Measurements from ENCODE around the gene OTUD5.
"Not testable (repeated sequence)": the region's sequence is repeated elsewhere in the genome, so short reads cannot be mapped to it uniquely, and the experiment has no call there.

OTUD5 gene

DNA sequence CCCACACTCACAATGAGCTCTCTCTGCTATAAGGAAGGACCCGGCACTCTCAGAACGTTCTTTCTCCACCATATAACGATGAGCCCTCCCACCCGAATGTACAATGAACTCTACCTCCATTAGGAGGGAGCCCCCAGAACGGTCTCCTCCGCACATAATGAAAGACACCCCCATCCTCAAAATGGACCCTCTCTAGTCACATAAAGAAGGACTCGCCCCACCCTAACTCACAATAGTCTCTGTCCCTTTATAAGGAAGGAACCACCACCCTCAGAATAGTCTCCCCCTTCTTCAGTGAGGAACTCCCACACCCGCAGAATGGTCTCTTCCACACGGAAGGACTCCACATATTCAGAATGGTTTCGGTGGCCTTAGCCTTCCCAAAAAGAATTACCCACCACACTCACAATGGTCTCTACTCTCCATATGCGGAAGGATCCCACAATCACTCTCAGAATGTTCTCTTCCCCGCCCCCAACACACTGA is 46.4 kb downstream of the OTUD5 start:
- DNase-seq: peak; percentile 9

- DNase-seq: no peak
Observed at GRCh38 chrX:48909703-48910294, 47.6 kb downstream of the OTUD5 start.

GRCh38 chrX:48908600-48908999 is 48.8 kb downstream of the OTUD5 start:
- DNase-seq: no peak

DNA sequence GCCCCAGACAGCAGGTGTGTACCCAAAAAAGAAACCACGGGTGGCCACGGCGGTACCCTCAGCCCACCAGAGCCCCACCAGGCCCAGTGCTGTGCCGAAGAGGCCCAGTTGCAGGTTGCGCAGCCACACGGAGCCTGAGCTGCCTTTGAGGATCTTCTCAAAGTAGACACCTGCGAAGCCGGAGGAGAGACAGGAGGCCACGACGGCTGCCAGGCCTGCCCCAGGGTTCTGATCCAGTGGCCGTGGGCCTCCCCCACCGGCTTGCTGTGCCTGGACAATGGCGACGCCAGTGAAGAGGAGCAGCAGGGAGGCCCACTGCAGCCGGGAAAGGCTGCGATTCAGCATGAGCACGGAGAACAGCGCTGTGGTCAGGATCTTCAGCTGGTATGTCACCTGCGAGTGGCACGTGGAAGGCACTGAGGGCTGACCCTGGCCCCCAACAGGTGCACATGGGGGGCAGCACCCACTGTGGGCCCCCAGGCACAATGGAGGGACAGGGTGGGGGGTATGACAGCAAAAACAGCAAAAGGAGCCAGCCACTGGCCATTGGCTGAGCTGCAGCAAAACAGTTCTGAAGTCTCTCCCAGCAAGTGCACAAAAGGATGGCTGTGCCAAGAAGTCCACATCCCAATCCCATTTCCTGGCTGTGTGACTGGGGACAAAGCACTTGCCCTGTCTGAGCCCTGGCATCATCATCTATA is 52.2 kb downstream of the OTUD5 start:
- no peak for DNase-seq

DNA sequence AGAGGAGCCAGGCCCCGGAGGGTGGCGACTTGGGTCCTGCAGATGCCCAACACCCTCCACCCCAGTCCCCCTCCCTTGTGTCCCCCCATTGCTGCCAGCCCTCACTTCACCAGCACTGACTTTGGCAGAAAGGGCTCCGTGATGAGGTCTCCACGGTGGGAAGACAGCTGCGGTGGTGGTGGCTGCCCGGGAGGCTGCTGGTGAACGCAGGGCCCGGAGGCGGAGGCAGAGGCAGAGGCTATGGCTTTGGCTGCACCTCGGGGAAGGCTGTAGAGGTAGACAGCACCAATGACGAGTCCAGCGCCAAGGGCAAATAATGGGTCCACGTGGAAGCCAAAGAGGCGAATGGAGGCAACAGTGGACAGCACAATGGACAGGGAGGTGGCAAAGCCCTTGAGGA is 52.8 kb downstream of the OTUD5 start:
- no peak for DNase-seq

- no peak for DNase-seq
Observed at GRCh38 chrX:48904180-48904579, 53.2 kb downstream of the OTUD5 start.

- DNase-seq: no peak
Observed at GRCh38 chrX:48903290-48903689, 54.1 kb downstream of the OTUD5 start.

- no peak for DNase-seq
Observed at GRCh38 chrX:48902776-48903175, 54.6 kb downstream of the OTUD5 start.

- no peak for DNase-seq
Observed at GRCh38 chrX:48902135-48902534, 55.3 kb downstream of the OTUD5 start.

DNA sequence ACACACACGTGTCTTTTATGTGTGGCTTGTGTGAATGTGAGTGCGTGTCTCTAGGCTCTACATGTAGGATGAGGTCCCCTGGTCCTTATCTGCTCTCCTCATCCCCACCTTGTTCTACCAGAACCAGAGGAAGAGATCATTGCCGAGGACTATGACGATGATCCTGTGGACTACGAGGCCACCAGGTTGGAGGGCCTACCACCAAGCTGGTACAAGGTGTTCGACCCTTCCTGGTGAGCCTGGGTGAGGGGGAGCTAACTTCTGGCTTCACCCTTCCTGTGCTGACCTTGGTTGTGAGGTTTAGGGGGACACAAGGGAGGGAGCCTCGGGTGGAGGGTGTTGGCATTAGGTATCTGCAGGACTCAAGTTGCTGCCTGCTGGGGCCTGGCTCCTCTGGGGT is 56.3 kb downstream of the OTUD5 start:
- DNase-seq: no peak

- DNase-seq: no peak
Observed at GRCh38 chrX:48899078-48899410, 58.4 kb downstream of the OTUD5 start.

- peak; percentile 79 for DNase-seq
Observed at GRCh38 chrX:48897625-48898306, 59.6 kb downstream of the OTUD5 start, which contains the start of the genes PQBP1 and TIMM17B. Gene PQBP1, plus strand, starts transcription at chrX:48897930. Its CDS starts 580 bp downstream, at chrX:48898510. Gene TIMM17B, minus strand, starts transcription at chrX:48897768. Its CDS starts 19 bp downstream, at chrX:48897749.

DNA sequence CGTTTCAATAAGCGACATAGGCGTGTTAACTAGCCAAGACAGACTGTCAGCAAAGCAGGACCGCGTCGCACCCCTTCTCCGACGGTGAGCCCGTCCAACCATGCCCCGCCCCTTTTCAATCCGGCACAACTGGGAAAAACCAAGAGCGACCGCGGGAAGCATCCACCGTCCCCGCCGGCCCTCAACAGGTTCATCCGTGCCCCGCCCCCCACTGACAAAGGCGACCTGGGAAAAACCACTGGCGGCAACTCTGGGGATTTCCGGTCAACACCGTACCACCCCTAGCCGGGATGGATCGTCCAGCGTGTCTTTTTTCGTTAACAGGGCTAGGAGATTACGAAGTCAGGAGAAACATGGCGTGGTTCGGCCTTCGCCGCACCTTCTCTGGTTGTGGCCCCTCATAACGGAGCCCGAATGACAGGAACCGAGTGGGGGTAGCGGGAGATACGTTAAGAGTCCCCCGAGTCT is 60.2 kb downstream of the OTUD5 start:
- peak; percentile 1 for DNase-seq

GRCh38 chrX:48896611-48897011 is 60.8 kb downstream of the OTUD5 start:
- no peak for DNase-seq

- no peak for DNase-seq
Observed at GRCh38 chrX:48894891-48895290, 62.5 kb downstream of the OTUD5 start.

DNA sequence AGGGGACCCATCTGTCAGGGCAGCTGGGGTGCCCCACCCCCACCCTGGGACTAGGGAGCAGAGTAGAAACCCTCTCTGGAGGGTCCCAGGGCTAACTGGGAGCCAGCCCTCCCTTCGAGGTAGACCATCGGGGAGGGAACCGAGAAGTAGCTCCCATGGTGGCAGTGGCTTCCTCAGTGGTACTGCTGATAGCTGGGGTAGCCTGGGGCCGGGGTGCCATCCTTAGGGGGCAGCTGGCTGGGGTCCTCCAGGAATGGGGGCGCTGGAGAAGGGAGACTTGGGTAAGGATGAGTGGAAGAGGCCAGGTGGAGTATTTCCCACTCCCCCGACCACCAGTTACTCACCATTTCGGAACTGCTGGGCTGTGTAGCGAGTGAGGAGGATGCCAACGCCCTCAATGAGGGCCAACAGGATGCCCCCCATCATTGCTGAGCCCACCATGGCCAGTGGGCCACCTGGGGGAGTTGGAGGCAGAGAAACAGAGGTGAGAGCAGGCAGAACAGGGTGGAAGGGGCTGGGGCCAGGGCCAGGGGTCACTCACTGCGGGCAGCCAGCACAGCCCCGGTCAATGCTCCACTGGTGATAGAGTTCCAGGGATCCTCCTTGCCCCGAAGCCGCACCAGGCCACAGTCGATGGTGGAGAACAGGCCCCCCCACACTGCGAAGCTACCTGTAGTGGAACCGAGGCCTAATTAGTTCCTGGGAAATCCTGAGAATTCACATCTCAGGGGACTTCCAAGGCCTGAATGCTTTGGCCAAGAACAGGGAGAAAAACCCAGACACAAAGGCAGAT is 63.7 kb downstream of the OTUD5 start:
- DNase-seq: no peak

DNA sequence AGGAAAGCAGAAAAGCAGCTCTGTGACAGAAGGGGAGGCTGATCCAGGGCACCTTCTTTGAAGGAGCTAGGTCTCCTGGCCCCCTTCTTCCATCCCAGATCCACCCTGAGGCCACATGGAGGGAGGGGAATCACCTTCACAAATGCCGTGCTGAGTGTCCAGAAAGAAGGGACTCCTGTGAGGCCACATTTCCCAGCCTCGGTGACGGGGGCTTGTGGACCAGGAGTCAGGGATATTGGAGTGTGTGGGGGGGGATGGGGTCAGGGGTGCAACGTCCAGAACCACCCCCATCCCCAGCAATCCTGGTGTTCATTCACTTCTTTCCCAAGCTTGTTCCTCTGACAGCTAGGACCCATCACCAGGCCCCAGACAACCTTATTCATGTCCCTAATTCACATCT is 64.5 kb downstream of the OTUD5 start:
- no peak for DNase-seq

DNA sequence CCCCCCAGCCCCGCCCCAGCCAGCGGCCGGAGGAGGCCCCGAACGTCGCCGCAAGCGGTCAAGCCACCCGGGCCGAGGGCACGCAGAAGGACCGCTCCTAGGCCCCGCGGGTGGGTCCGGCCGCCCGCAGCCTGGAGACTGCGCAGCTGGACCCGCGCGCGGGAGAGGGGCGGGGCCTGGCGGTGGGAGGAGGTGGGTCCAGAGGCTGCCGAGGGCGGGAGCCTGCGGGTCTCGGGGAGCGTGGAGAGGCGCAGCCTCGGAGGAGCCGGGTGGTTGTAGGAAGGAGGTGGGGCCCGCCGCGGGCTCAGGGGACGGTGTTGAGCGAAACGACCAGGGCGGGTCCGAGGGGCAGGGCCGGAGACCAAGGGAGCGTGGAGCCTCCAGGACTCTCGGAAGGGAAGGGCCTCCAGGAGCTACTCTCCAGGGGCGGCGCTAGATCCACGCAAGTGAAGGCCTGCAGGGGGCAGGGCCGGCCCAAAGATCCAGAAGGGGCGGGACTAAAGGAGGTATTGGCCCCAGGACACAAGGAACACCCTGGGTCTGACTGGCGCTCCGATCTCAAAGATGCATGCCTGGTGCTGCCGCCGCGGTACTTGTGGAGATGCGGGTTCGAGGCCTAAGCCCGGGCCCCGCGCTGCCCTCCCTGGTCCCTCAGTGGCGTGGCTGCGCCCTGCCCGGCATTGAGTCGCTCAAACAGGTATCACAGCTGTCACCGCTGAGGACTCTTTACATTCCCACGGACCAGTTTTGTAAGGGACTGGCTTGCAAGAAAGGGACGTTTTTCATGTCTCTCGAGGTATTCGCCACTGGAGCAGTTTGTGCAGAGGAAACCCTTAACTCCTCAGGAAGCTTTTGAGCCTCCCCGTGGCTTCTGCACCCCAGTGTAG is 65.8 kb downstream of the OTUD5 start:
- peak; percentile 39 for DNase-seq

GRCh38 chrX:48890934-48891401 is 66.4 kb downstream of the OTUD5 start:
- no peak for DNase-seq

GRCh38 chrX:48890296-48890925 is 67.0 kb downstream of the OTUD5 start:
- DNase-seq: no peak

DNA sequence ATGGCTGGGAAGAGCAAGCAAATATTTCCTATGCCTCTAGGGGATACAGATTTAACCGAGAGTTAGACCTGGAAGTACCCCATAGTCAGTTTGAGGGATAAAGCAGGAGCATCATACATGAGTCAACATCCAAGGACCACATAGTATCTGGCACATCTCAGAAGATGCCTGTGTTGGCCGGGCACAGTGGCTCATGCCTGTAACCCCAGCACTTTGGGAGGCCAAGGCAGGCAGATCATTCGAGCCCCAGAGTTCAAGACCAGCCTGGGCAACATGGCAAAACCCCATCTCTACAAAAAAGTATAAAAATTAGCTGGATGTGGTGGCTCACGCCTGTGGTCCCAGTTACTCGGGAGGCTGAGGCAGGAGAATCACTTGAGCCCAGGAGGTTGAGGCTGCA is 70.8 kb downstream of the OTUD5 start:
- not testable (repeated sequence) for DNase-seq

Data from GF-D8 (cell line).